HG03097 (cell line): ENCODE results near the gene MYADML2.
A peak's percentile ranks its signal among the peaks of the same experiment; 100 is the strongest.

Experiments used
- ATAC-seq: cut with Tn5 transposase; IDR thresholded peaks from one replicate; pipeline ENCODE4 v1.9.1; 2021; ENCODE audit not compliant: unreplicated experiment, low FRiP score

The MYADML2 gene

DNA sequence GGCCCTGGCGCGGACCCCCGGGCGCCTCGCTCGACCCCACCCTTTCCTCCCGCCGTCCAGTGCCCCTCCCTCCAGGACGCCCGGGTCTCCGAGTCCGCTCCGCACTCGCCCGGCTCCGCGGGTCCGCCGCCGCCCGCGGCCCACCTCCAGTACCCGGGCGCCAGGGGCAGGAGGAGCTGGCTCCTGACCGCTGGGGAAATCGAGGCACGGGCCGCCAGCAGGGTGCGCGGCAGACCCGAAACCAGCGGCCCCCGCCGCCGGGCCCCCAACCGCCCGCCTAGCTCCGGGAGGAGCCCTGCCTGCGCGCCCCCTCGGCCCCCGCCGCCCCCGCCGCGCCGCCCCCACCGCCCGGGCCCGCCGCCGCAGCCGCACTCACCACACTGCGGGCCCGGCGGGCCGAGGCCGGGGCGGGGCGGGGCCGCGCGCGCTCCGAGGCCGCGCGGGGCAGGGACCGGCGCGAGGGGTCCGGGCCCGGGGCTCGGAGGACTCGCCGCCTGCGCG lies 19.8 kb downstream of the MYADML2 start:
- peak; percentile 7 for ATAC-seq

DNA sequence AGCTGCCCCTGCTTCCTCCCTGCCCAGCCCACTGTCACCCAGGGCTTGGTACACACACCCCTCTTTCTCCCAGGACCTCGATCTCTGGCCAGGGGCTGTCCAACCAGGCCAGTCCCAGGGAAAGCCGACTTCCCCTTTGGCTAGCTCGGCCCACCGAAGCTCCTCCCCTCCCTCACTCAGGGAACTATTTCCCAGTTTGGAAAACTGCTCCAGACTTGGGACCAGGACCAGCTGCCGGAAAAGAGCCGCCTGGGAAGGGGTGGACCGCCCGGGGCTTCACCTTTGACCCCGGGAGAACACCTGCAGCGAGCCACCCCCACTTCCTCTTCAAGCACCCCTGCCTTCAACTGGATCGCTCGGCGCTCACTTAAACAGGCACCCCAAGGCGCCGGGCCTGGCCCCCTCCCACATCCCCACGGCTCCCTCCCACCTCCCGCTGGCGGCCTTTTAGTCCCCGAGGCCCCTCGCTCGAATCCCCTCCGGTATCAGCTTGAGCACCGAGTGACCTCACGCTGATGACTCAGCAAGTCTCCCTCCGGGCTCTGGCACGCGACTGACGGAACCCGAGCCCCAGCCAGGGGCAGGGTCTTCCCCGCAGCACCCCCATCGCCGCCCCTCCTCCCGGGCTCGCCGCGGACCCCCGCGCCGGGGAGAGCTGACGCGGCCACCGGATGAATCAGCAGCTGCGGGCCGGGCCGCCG lies 20.4 kb downstream of the MYADML2 start:
- peak; percentile 13 for ATAC-seq

DNA sequence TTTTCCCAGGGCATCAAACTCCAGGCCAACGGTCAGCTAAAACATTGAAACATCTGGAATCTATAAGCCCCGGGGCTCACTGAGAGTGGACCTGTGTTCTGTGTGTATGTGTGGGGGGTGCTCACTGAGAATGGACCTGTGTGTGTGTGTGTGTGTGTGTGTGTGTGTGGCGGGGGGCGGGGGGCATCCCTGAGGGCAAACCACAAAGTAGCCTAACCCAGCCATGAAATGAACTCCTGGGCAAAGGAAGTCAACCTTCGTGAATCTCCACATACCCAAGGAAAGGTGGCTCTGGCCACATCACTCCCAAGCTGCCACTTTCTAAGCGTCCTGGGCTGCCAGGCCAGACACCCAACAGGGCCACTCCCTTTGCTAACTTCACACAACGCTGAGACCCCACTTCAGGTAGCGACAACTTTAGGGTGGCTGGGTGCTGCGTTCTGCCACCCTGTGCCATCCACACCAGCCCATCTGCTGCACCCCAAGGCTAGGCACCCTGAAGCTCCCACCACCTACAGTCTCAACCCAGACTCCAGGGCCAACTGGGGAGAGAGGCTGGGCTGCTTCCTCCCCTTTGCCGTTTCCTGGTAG lies 21.1 kb downstream of the MYADML2 start:
- no peak for ATAC-seq

DNA sequence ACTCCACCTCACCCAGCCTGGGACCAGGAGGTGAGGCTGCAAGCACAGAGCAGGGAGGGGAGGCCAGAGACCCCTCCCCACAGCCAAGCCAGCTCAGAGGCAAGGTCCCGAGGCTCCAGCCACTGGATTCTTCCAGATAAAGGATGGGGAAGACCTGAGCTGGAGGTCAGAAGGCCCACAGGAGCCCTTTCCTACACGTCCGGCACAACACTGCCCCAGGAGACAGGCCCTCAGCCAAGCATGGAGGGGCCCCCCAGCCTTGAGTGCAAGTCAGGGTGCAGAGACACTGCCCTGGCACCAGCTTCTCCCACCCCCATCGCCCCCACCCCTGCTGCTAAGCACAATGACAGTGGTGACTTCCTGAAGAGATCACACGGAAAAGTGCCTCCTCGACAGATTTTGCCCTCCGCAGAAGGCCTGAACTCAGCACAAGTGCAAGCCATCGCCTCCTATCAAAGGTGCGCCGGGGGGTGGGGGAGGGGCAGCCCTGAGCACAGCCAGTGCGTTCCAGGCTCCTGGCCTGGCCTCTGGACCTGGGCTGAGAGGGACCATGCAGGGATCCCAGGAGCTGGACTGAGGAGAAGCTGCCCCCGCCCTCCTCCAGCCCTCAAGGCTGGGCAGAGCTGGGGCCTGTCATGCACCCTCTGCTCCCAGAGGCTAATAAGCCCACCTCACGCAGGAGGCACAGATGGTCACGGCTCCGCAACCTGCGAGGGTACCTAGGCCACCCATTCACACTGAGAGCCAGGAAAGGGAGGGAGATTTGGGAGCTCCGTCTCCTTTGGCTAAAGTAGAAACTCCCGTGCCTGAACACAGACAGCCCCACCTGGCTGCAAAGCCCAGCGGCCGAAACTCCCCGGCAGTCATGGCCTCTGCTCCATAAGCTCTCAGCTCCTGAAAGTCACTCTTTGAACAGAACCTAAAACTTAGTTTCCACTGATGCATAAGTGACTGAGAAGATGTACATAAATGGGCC lies 22.2 kb downstream of the MYADML2 start:
- ATAC-seq: no peak

DNA sequence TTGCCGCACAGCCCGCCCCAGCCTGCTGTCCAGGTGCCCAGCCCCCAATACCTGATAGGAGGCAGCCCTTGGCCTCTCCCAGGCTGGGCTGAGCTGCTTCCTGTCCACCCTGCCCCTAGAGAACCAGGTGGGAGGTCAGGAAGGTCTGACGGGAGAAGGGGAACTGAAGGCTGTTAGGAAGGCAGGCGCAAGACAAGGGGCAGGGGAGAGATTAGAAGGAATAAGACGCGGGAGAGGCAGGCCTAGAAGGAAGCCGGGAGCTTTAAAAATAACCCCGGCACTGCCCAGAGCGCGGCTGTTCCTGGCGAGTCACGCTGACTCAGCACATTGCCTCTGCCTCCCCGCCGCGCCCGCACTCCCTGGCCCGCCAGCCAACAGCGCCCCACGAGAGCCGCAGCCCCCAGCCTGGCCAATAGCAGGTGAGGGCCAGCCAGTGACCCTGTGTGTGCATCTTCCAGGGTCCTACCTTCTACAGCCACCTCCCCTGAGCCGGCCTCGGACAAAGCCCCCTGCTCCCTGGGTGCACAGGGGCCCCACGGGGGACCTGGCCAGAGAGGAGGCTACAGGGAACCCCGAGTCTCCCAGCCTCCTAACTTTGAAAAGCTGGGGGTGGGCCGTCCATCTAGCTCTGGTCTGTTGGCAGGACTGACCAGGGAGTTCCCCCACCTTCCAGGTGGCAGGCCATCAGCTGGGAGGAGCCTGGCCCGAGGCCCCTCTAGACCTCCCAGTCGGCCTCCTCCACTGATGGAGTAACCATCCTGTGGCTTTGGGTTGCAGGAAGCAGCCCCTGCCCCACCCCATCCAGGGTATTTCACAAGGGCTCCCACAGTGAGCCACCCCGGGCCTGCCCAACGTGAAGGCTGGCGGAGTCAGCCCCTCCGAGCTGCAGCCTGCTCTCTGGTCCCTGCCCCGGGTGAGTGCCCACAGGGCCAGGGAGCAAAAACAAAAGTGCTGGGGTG lies 23.5 kb downstream of the MYADML2 start:
- ATAC-seq: no peak

DNA sequence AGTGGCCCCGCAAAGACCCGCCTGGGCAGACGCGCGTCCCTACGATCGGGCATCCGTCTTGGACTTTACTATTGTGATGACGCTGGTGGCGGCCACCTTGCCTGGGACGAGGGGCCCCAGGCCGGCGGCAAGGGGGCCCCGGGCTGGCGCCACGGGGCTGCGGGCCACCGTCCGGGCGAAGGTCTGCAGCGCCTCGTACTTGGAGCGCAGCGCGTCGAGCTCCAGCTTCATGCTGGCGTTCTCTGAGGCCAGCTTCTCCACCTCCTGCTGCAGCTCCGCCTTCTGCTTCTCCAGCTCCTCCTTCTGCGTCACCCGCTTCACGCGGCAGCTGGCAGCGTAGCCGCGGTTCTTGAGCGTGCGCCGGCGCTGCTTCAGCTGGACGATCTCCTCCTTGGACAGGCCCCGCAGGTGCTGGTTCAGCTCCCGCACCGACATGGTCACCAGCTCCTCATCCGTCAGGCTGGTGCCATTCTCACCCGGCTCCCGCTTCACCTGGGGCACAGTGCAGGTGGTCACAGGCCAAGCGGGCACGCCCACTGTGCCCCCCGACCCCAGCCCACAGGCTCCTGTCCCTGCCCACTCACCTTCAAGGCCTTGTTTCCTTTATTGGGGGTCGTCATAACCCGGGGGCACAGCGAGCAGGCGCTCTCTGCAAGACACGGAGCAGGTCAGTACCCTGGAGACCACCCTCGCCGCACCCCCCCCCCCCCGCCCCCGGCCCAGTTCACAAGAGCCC lies 24.3 kb downstream of the MYADML2 start:
- no peak for ATAC-seq

DNA sequence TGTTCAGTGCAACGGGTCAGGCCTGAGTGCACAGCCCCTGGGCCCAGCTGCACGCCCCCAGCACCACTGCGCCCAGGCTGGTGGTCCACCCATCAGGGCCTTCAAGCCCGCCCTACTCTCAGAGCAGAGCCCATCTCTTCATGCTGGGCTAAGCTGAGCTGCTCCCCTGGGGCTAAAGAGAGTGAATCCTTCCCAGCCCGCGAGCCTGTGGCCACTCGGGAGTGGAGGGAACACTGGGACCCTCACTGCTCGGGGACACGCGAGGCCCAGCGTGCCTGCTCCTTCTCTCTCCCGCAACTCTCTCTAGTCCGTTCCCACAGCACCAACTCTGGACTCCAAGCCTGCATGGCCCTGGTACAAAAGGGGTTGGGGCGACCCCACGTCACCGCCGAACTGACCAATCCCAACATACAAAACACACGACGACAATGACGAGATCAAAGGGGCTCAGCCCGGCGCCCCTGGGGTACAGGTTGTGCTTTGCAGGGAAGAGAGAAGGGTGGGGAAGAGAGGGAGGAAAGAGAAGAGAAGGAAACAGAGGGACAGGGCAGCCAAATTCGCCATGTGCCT lies 25.0 kb downstream of the MYADML2 start:
- no peak for ATAC-seq

DNA sequence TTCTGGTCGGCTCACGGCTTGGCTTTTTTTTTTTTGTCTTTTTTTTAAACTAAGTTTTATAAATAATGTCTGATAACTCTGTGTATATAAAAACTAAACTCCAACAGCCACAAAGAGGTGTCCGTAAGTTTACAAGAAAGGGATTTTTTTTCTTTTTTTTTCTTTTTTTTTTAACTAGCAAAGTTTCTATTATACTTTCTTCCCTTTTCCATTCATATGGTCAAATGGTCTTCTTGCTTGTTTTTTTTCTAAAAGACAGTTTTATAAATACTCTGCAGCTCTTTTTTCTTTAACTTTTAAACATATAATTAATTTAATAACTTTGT lies 25.5 kb downstream of the MYADML2 start:
- ATAC-seq: no peak

DNA sequence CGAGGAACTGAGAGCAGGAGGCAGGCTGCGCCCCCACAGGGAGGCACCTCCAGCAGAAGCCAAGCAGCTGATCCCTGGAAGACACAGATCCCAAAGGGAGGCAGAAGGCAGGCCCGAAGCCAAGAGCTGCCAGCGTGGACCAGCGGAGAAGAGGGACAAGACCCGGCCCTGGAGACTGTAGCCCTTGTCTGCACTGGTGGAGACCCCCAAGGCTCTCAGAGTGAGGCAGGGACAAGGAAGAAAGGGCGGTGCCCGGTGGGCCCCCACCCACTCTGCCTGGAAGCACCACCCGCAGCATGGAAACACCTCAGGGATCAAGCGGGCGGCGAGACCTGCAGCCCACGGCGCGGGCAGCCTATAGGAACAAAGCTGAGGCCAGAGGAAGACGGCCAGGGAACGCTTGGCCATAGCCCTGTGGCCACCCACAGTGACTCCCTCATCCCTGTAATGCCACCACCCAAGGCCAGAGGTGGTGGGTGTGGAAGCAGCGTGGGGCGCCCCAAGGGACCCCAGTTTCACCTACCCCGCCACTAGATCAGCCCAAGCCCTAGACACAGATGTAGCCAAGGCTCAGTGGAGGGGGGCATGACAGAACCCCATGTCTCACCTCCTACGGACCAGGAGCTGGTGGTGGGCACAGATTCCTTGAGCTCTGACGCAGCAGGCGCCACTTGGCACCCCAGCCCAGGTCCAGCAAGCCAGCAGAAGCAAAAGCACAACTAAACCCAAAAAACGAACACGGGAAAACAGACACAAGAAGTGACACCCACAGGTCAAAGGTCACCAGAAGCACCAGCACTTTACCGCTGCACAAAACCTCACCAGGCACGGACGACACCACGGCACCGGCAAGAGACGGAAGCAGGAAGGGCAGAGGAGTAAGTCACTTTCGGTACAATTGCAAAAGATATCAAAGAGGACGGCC lies 26.2 kb downstream of the MYADML2 start:
- ATAC-seq: no peak

DNA sequence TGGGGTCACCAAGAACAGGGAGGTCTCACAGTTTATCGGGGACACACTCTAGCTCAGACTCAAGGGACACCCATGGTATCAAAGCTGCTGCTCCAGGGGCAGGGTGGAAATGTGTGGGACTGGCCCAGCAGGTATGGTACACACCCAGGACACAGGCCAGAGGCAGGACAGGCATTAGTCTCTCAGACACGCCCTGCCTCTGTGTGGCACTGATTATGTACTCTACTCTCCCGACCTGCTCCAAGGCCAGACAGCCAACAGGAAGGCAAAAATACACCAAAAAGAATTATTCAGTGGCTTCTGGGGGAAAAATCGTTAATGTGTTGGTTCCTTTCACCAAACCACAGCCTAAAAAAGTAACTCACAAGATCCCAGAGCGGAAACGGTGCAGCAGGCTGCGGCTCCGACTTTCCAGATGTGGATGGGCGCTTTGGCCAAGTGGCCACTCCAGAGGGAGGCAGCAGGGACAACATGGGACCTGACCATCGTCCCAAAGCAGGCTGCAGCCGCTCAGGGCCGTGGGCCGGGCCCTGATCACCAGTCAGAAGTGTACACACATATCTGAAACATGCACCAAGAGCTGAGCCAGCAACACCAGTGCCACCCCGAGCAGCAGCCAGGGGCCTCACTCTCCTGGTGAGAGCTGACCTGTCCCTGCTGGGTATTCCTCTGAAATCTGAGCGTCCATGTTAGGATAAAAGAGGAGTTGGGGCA lies 28.0 kb downstream of the MYADML2 start:
- no peak for ATAC-seq

DNA sequence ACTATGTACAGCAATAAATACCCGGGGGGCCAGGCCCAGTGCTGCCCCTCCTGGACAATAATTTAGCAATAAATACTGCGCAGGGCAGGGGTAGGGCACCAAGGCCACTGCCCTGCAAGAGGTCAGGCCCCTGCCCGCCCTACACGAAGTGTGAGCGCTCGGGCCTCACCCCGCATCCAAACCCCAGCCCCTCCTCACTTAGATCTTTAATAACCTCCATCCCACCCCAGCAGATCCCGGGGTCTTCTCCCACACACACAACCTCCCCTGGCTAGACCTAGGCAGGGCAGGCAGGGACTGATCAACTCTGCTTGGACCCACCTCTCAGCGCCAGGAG lies 28.7 kb downstream of the MYADML2 start:
- ATAC-seq: peak; percentile 11

DNA sequence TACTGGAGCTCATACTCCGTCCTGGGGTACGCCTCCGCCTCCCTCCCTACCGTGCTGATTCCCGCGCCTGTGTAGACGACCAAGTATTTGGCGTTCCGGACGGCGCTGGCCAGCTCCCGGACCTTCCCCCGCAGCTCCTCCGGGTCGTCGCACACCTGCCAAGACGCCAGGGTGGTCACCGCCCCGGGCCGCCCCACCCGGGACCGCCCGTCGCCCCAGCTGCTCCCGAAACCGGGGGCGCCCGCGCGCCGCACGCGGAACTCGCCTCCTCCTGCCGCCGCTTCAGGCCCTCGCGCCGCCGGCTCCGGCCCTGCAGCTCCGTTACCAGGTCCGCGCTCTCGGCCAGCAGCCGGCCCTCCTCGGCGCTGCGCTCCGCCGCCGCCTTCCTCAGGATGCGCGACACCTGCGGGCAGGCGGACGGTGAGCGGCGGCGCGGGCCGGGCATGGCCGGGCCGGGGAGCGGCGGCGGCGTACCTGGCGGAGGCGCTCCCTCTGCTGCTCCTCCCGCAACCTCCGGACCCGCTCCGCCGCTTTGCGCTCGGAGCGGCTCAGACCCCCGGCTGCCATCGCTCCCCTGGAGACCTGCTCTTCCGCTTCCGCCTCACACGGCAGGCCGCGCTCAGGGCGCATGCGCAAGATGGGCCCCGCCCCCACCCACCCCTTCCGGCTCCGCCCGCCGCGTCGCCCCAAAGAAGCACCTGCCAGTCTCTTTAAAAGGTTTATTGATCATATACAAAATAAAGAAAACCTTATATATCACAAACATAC lies 29.3 kb downstream of the MYADML2 start, which contains the start of gene SIRT7:
SIRT7 (minus strand) TSS at position 612 of the 768 bp plus-strand sequence; CDS start at position 567, 45 bp downstream.
- ATAC-seq: peak; percentile 55

DNA sequence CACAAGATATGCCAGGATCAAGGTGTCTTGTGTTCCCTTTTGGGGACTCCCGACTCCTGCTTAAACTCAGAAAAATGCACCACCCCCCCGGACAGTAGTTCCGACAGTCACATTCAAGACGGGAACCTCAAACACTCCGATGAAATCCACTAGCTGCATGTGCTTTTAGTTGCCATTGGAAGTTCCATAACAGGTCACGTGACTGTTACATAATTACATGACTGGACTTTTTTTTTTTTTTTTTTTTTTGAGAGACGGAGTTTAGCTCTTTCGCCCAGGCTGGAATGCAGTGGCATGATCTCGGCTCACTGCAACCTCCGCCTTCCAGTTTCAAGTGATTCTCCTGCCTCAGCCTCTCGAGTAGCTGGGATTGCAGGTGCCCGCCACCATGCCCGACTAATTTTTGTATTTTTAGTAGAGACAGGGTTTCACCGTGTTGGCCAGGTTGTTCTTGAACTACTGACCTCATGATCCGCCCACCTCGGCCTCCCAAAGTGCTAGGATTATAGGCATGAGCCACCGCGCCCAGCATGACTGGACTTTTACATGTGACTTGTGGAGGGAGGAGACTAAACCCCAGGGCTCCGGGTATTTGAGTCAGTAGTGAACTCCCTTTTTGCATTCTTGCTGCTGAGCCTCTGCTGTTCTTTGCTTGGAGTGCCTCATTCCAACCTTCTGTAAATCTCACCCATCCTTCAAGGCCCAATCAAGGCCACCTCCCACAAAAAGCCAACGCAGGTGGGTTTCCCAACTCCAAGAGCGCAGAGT lies 30.6 kb downstream of the MYADML2 start:
- ATAC-seq: no peak

DNA sequence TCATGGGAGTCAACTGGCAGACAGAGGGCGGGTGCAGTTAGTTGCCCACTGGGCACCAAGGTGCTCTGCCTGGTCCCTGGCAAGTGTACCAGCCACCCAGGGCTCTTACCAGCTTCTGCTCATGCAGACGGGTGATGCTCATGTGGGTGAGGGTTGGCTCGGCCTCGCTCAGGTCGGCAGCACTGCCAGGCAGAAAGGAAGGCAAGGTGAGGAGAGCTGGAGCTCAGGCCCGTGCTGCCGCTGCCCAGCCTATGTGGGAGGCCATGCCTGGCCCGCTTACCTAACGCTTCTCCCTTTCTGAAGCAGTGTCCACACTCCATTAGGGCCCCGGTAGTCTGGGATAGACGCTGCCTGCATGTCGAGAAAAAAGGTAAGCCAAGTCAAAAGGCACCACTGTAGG lies 31.7 kb downstream of the MYADML2 start:
- no peak for ATAC-seq

DNA sequence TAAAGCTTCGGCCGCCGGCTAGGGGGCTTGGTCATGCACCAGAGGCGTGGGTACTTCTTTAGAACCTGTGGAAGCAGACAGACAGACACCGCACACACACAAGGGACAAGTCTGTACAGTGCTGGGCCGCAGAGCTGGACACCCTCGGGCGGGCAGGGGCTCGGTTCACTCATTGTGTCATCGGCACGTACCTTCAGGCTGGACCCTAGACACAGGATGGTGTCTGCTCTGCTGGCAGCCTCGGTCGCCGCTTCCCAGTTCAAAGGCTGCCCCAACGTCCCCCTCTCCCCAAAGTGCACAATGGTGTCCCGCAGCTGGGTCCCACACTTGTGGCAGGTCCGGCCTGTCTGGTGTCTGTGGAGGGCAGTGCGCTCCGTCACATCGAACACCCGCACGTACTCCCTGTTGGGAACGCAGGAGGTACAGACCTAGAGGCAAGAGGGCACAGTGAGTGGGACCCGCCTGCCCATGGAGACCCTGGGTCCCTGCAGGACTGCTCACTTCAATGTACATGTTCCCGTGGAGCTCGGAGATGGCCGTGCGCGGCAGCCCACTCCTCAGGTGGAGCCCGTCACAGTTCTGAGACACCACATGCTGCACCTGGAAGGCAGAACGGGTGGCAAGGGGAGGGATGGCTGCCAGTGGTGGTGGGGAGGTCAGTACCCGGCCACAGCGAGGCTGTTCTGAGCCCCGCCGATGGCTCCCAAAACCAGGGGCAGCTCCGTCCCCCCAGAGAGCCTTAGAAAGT lies 32.8 kb downstream of the MYADML2 start:
- no peak for ATAC-seq
